ENCODE data around the gene CEP152. TPM values are rescaled to one million over a fixed set of nuclear protein-coding genes. Genes with fewer than 3 reads are reported as not detected.
A peak's percentile ranks its signal among the peaks of the same experiment; 100 is the strongest.

CEP152 gene
- total and polyA plus RNA-seq, 2 of the 13 experiments (the other 11 are each of a cell fraction or from before 2014, with no cell fraction given), result 1.3 to 14.7 TPM

GRCh38 chr15:48823237-48823636 lies 12.4 kb upstream of the CEP152 start:
- ChIA-PET POLR2A (no interaction called here), CTCF (ENCODE audit: low intra/inter-chr PET ratio, low total read pairs) (no interaction called here)
- Histone ChIP-seq H4K20me1 (ENCODE audit: insufficient read depth, low read length) (no peaks in the 10 kb centered on the region), H3K4me3 (replicated peaks in 1 of 3; ENCODE audit: insufficient read depth in 1 of 3, low read depth in 2 of 3, low read length in 3 of 3) (no peak overlapping the region), H3K4me2 (ENCODE audit: low read depth, low read length) (no peak overlapping the region), H3K27ac (ENCODE audit: extremely low read length, insufficient read depth, low read length) (no peak overlapping the region), H3K36me3 (replicated peaks in 1 of 2; ENCODE audit: control insufficient read depth in 1 of 2, insufficient read depth in 2 of 2, low read length in 2 of 2) (no peaks in the 10 kb centered on the region), H3K27me3 (ENCODE audit: control insufficient read depth in 1 of 2, insufficient read depth in 2 of 2, low read length in 2 of 2) (peaks cover 0 to 5% of the 10 kb centered on the region in 2 experiments; a peak in 2 of 5 replicates), H2AFZ (ENCODE audit: low read length) (no peak overlapping the region), H3K4me1 (ENCODE audit: insufficient read depth, low read length) (no peaks in the 10 kb centered on the region), H3K9me3 (ENCODE audit: low read length) (no peaks in the 10 kb centered on the region), H3K9ac (ENCODE audit: insufficient read depth, low read depth, low read length) (no peak overlapping the region), H3K79me2 (ENCODE audit: insufficient read depth, low read length) (no peaks in the 10 kb centered on the region)
- no TSS peak for BruUV-seq (replicated peaks)
- no peak for TF ChIP-seq ZNF256 (CRISPR knock-in tag; conservative IDR thresholded peaks at IDR 0.05)
- no peak for TF ChIP-seq ZKSCAN1 (IDR thresholded peaks at IDR 0.05; ENCODE audit: low read length)
- no peak for TF ChIP-seq KDM3A (CRISPR knock-in tag; IDR thresholded peaks at IDR 0.05; ENCODE audit: low read depth)
- TF ChIP-seq ONECUT2 (CRISPR knock-in tag; IDR thresholded peaks at IDR 0.05), result no peak
- no peak for TF ChIP-seq TMF1 (CRISPR knock-in tag; IDR thresholded peaks at IDR 0.05; ENCODE audit: low read depth)
- no peak for TF ChIP-seq ZNF549 (CRISPR knock-in tag; IDR thresholded peaks at IDR 0.05)
- TF ChIP-seq NFE2 (CRISPR knock-in tag; IDR thresholded peaks at IDR 0.05), result no peak
- no peak for TF ChIP-seq ZNF451 (CRISPR knock-in tag; IDR thresholded peaks at IDR 0.05)
- TF ChIP-seq PHF8 (CRISPR knock-in tag; IDR thresholded peaks at IDR 0.05), result no peak
- no peak for TF ChIP-seq GATAD2A (CRISPR knock-in tag; IDR thresholded peaks at IDR 0.05)
- no peak for TF ChIP-seq ZNF292 (CRISPR knock-in tag; IDR thresholded peaks at IDR 0.05; ENCODE audit: borderline replicate concordance, low read depth)
- no peak for TF ChIP-seq MBD4 (IDR thresholded peaks at IDR 0.05; ENCODE audit: borderline replicate concordance, low read length)
- in situ Hi-C loops (cut with HindIII; ENCODE audit: extremely low pct_ligation_motif_present, low pct_unique_long_range_greater_than_20kb) (no loop called here), intact Hi-C loops (cut with micrococcal nuclease; ENCODE audit: unreplicated experiment) (no loop called here)
- ATAC-seq (no peak), FAIRE-seq (no peak), DNase-seq (ENCODE audit: low spot score) (no peak)
- WGBS (ENCODE audit: low lambda C conversion rate), result 0% methylated on average over 1 of the region's 1 CpG

GRCh38 chr15:48814286-48814685 lies 3.4 kb upstream of the CEP152 start:
- Histone ChIP-seq H2AFZ (ENCODE audit: low read length) (no peak overlapping the region), H3K36me3 (replicated peaks in 1 of 2; ENCODE audit: control insufficient read depth in 1 of 2, insufficient read depth in 2 of 2, low read length in 2 of 2) (no peaks in the 10 kb centered on the region), H3K27ac (ENCODE audit: extremely low read length, insufficient read depth, low read length) (no peak overlapping the region), H4K20me1 (ENCODE audit: insufficient read depth, low read length) (no peaks in the 10 kb centered on the region), H3K27me3 (ENCODE audit: control insufficient read depth in 1 of 2, insufficient read depth in 2 of 2, low read length in 2 of 2) (peaks cover 0 to 9% of the 10 kb centered on the region in 2 experiments; a peak in 2 of 5 replicates), H3K4me2 (ENCODE audit: low read depth, low read length) (no peak overlapping the region), H3K4me3 (replicated peaks in 1 of 3; ENCODE audit: insufficient read depth in 1 of 3, low read depth in 2 of 3, low read length in 3 of 3) (no peak overlapping the region), H3K4me1 (ENCODE audit: insufficient read depth, low read length) (peaks cover 20% of the 10 kb centered on the region), H3K9me3 (ENCODE audit: low read length) (no peaks in the 10 kb centered on the region), H3K79me2 (ENCODE audit: insufficient read depth, low read length) (peaks cover 12% of the 10 kb centered on the region), H3K9ac (ENCODE audit: insufficient read depth, low read depth, low read length) (no peak overlapping the region)
- intact Hi-C loops (cut with micrococcal nuclease; ENCODE audit: unreplicated experiment), result loop anchor here (5.0 kb wide), 1 partner anchor 233 kb away; the partner anchor contains the start of gene SECISBP2L
- no TSS peak for BruUV-seq (replicated peaks)
- FAIRE-seq (no peak), ATAC-seq (no peak), DNase-seq (ENCODE audit: low spot score) (no peak)
- ChIA-PET POLR2A (no interaction called here), CTCF (ENCODE audit: low intra/inter-chr PET ratio, low total read pairs) (no interaction called here)
- in situ Hi-C loops (cut with HindIII; ENCODE audit: extremely low pct_ligation_motif_present, low pct_unique_long_range_greater_than_20kb), result no loop called here
- TF ChIP-seq ZNF878 (CRISPR knock-in tag; IDR thresholded peaks at IDR 0.05), result no peak
- TF ChIP-seq CREB1 (IDR thresholded peaks at IDR 0.05), result peak; percentile 9; the same call in 1 of the 2 replicates
- no peak for TF ChIP-seq CREB1 (CRISPR knock-in tag; IDR thresholded peaks at IDR 0.05)
- 0% methylated on average over 2 of the region's 2 CpGs for WGBS (ENCODE audit: low lambda C conversion rate)
